K562 (cell line): Measurements from ENCODE around the gene DNAJC17. TPM values are rescaled to one million over a fixed set of nuclear protein-coding genes. Genes with fewer than 3 reads are reported as not detected.

Source experiments
- ATAC-seq: fragments of 200-7000 bp; cut with Tn5 transposase; 3 replicates; pipeline ENCODE4 v1.9.1; 2020; ENCODE audit warnings: moderate library complexity
- BruUV-seq: library from RNA; stranded (reverse); fragments of 400-500 nt; replicated peaks from 2 replicates; lab custom pipeline; 2021; lab: Mats Ljungman, UMichigan
- CTCF ChIA-PET: fragments of 300-600 bp; formaldehyde crosslinking; extraction: SDS; loops from one replicate; lab custom pipeline; 2021; ENCODE audit warnings: low intra/inter-chr PET ratio; lab: Yijun Ruan, JAX
- POLR2A ChIA-PET: fragments of 300-600, 350-650 bp; sonication (Branson Sonifier 250); formaldehyde crosslinking; extraction: SDS; loops from one replicate; lab custom pipeline; 2021; ENCODE audit warnings: antibody characterized with exemption, inconsistent platforms; lab: Yijun Ruan, JAX
- DNase-seq, 4 experiments: peaks; one replicate each; pipeline versions ENCODE4 v3.0.0 to v3.0.0-alpha.2; 2011 to 2018; ENCODE audit warnings: low spot score in 3 of 4, mixed read lengths in 3 of 4; ENCODE audit errors: extremely low read depth in 1 of 4
- FAIRE-seq: peaks from 2 replicates; lab custom pipeline; 2011; peaks lifted over from hg19 to GRCh38; lab: Jason Lieb, UNC
- H2AFZ ChIP-seq: 2 replicates; pipeline ENCODE4 v1.6.0; 2011; ENCODE audit warnings: low read depth, low read length, control low read depth, inconsistent platforms
- H3K27ac ChIP-seq: fragments of 200-600 bp; 3 replicates; pipeline ENCODE4 v1.8.0; 2011; ENCODE audit warnings: low read depth, mild to moderate bottlenecking, control low read depth, inconsistent platforms, low read length, moderate library complexity, mixed read lengths; ENCODE audit errors: extremely low read depth
- H3K27me3 ChIP-seq, 2 experiments: fragments of 300-600 bp in 1 of 2; 2 replicates in 1 of 2; 3 replicates in 1 of 2; pipeline versions ENCODE4 v1.6.0 to v1.8.0; 2011; ENCODE audit warnings: inconsistent platforms in 2 of 2, low read length in 2 of 2, mild to moderate bottlenecking in 1 of 2, mixed read lengths in 1 of 2, moderate library complexity in 1 of 2; ENCODE audit not compliant: control insufficient read depth in 2 of 2, insufficient read depth in 2 of 2
- H3K36me3 ChIP-seq: fragments of 300-600 bp; 3 replicates; pipeline ENCODE4 v1.8.0; 2011; ENCODE audit warnings: mild to moderate bottlenecking, low read length, inconsistent platforms; ENCODE audit not compliant: control insufficient read depth, insufficient read depth
- H3K4me1 ChIP-seq, 2 experiments: fragments of 200-600 bp in 1 of 2; replicated peaks in 1 of 2; 2 replicates in 1 of 2; 3 replicates in 1 of 2; pipeline versions ENCODE4 v1.5.1 to v1.8.0; 2011; ENCODE audit warnings: inconsistent platforms in 2 of 2, low read length in 2 of 2, mild to moderate bottlenecking in 1 of 2, mixed read lengths in 1 of 2, moderate library complexity in 1 of 2; ENCODE audit not compliant: control insufficient read depth in 2 of 2, insufficient read depth in 2 of 2
- H3K4me2 ChIP-seq: 2 replicates; pipeline ENCODE4 v1.6.1; 2011; ENCODE audit warnings: low read length, control low read depth, inconsistent platforms, mixed read lengths; ENCODE audit not compliant: insufficient read depth
- H3K4me3 ChIP-seq: fragments of 200-600 bp; sonication (generic), shearing (Covaris generic); 2 replicates; pipeline ENCODE4 v1.5.1; 2016; ENCODE audit warnings: control low read depth, inconsistent platforms
- H3K79me2 ChIP-seq: fragments of 200-600 bp; 3 replicates; pipeline ENCODE4 v1.8.0; 2011; ENCODE audit warnings: low read length, inconsistent platforms; ENCODE audit not compliant: control insufficient read depth, insufficient read depth
- H3K9ac ChIP-seq, 2 experiments: 2 replicates each; pipeline versions ENCODE4 v1.6.0 to v1.6.1; 2011; ENCODE audit warnings: low read depth in 2 of 2, low read length in 2 of 2, control low read depth in 1 of 2, inconsistent platforms in 1 of 2, mild to moderate bottlenecking in 1 of 2, mixed read lengths in 1 of 2; ENCODE audit not compliant: insufficient read depth in 1 of 2
- H3K9me1 ChIP-seq: one replicate; pipeline ENCODE4 v1.6.0; 2011; ENCODE audit warnings: inconsistent platforms, mild to moderate bottlenecking, low read length, moderate library complexity; ENCODE audit not compliant: control insufficient read depth, insufficient read depth
- H3K9me3 ChIP-seq: replicated peaks from 2 replicates; pipeline ENCODE4 v1.5.1; 2011; ENCODE audit warnings: low read depth, low read length, inconsistent platforms; ENCODE audit not compliant: control insufficient read depth, insufficient read depth
- H4K20me1 ChIP-seq: replicated peaks from 2 replicates; pipeline ENCODE4 v1.6.1; 2011; ENCODE audit warnings: low read length, inconsistent platforms, mixed read lengths; ENCODE audit not compliant: control insufficient read depth, insufficient read depth
- CTCFL ChIP-seq: IDR thresholded peaks from 2 replicates; pipeline ENCODE4 v1.6.1; 2011; ENCODE audit warnings: borderline replicate concordance, low read depth, mild to moderate bottlenecking, moderate library complexity, low read length; ENCODE audit not compliant: insufficient read depth, poor library complexity, severe bottlenecking
- HMG20B ChIP-seq: fragments of 250-450 bp; sonication (Bioruptor Pico); IDR thresholded peaks from 2 replicates; pipeline ENCODE4 v1.5.0; 2021; ENCODE audit warnings: mild to moderate bottlenecking
- KAT8 ChIP-seq: fragments of 450-650 bp; IDR thresholded peaks from 2 replicates; pipeline ENCODE4 v1.6.1; 2016; ENCODE audit warnings: low read depth, mild to moderate bottlenecking
- RAD51 ChIP-seq: fragments of 450-650 bp; IDR thresholded peaks from 2 replicates; pipeline ENCODE4 v1.7.1; 2016; ENCODE audit warnings: low read depth, mild to moderate bottlenecking, borderline replicate concordance
- ZNF175 ChIP-seq: fragments of 200-800 bp; sonication (Bioruptor generic); IDR thresholded peaks from 2 replicates; pipeline ENCODE4 v1.6.1; 2016; ENCODE audit warnings: low read depth, mild to moderate bottlenecking, missing genetic modification characterization, missing compliant biosample characterization
- WGBS: fragments of 100-300 bp; shearing (Covaris generic); methylation state at CpG from one replicate; pipeline ENCODE4 v1.1.6; 2016; ENCODE audit warnings: low coverage, mixed read lengths; ENCODE audit not compliant: insufficient coverage; ENCODE audit errors: missing lambda C conversion rate; 5-methylcytosine and 5-hydroxymethylcytosine counted together
- in situ Hi-C: fragments of 300-500 bp; cut with MboI; formaldehyde crosslinking; loops from 4 replicates; pipeline ENCODE4 v1.15.0; 2018; ENCODE audit warnings: inconsistent platforms, mixed read lengths
- intact Hi-C: fragments of 100-400 bp; cut with micrococcal nuclease; formaldehyde crosslinking; loops from 2 replicates; pipeline ENCODE4 v1.14.2; 2022
- polyA plus RNA-seq, 8 experiments: library from polyadenylated mRNA; depleted of rRNA in 4 of 8; stranded (reverse) in 5 of 8; unstranded in 3 of 8; fragments of >200 nt; fragmentation: Nextera tagmentation in 2 of 8; fragmentation: Illumina TruSeq in 1 of 8; extraction: Ambion mirVana in 2 of 8; extraction: Trizol in 1 of 8; gene quantifications; 2 replicates each; pipeline versions ENCODE4 v1.2.1 to v1.2.3, GENCODE V29; 2011 to 2014; ENCODE audit warnings: inconsistent platforms in 1 of 8, missing spikeins in 1 of 8
- total RNA-seq, 7 experiments: library from RNA; depleted of rRNA in 6 of 7; stranded (reverse); fragments of >200 nt in 6 of 7; fragmentation: Illumina TruSeq in 2 of 7; extraction: Trizol in 2 of 7; gene quantifications; 2 replicates each; pipeline versions ENCODE4 v1.2.1 to v1.2.3, GENCODE V29; 2011 to 2021; ENCODE audit warnings: low replicate concordance in 1 of 7

The DNAJC17 gene
- total and polyA plus RNA-seq, 9 of the 15 experiments (the other 6 are each of a cell fraction or from before 2014, with no cell fraction given), result 2.4 to 79.4 (median 44.2) TPM

GRCh38 chr15:40796041-40796440 lies 11.2 kb downstream of the DNAJC17 start:
- ATAC-seq (no peak), FAIRE-seq (no peak), DNase-seq (no peak)
- BruUV-seq, result no TSS peak
- Histone ChIP-seq H3K79me2 (peaks cover 9% of the 10 kb centered on the region), H3K4me2 (no peak overlapping the region), H3K4me1 (peaks cover 0 to 6% of the 10 kb centered on the region in 2 experiments; a peak in 3 of 5 replicates), H3K9me3 (no peaks in the 10 kb centered on the region), H3K27ac (no peak overlapping the region), H3K4me3 (no peak overlapping the region), H2AFZ (no peak overlapping the region), H3K27me3 (no peaks in the 10 kb centered on the region), H4K20me1 (no peaks in the 10 kb centered on the region), H3K9ac (no peak overlapping the region), H3K9me1 (no peaks in the 10 kb centered on the region), H3K36me3 (peaks cover 16% of the 10 kb centered on the region; the same call in 2 of the 3 replicates)
- ChIA-PET CTCF (no interaction called here), POLR2A (interaction anchor here (1.1 to 1.3 kb wide), 2 partner anchors 10 to 11 kb away, joined by 3 to 5 read pairs; no protein-coding TSS in a partner anchor)
- intact Hi-C loops, result no loop called here
- no peak for TF ChIP-seq HMG20B (CRISPR knock-in tag)
- TF ChIP-seq RAD51, result no peak
- no peak for TF ChIP-seq KAT8
- TF ChIP-seq CTCFL, result no peak
- TF ChIP-seq ZNF175 (CRISPR knock-in tag), result no peak
- 60% methylated on average over 2 of the region's 2 CpGs for WGBS
- in situ Hi-C loops, result no loop called here
